ENCODE measurements around the gene VMO1. TPM values are rescaled to one million over a fixed set of nuclear protein-coding genes. Genes with fewer than 3 reads are reported as not detected.

The VMO1 gene
- polyA plus RNA-seq, 1 donor (not counting 4 experiments of a cell fraction or from before 2014, with no cell fraction given) = 0.14 TPM

- DNase-seq (ENCODE audit: low read depth, low spot score) = no peak
- Histone ChIP-seq H3K9ac (ENCODE audit: control insufficient read depth, extremely low read depth, insufficient read depth, low read length) (peak within 1 kb of the TSS; percentile 76), H3K9me1 (ENCODE audit: control insufficient read depth, extremely low read depth, insufficient read depth, low read length) (peaks cover 2% of the 10 kb centered on the region)
Measured at GRCh38 chr17:4739122-4740024, 46.8 kb downstream of the VMO1 start, which contains the start of the genes CXCL16 and ZMYND15. CXCL16 (minus strand) TSS chr17:4739928; CDS start chr17:4739339, 589 bp downstream. ZMYND15 (plus strand) TSS chr17:4739833; CDS start chr17:4740549, 716 bp downstream.

GRCh38 chr17:4738136-4739121 is 47.7 kb downstream of the VMO1 start:
- H3K4me3 ChIP-seq (ENCODE audit: control insufficient read depth in 2 of 3, extremely low read depth in 1 of 3, insufficient read depth in 2 of 3, low read depth in 1 of 3, low read length in 3 of 3) = peak overlapping the region; percentile 61 to 76 (median 74)
- H2AFZ ChIP-seq (ENCODE audit: control insufficient read depth, low read length) = peak overlapping the region; percentile 90
- TF ChIP-seq, protein P1, sequence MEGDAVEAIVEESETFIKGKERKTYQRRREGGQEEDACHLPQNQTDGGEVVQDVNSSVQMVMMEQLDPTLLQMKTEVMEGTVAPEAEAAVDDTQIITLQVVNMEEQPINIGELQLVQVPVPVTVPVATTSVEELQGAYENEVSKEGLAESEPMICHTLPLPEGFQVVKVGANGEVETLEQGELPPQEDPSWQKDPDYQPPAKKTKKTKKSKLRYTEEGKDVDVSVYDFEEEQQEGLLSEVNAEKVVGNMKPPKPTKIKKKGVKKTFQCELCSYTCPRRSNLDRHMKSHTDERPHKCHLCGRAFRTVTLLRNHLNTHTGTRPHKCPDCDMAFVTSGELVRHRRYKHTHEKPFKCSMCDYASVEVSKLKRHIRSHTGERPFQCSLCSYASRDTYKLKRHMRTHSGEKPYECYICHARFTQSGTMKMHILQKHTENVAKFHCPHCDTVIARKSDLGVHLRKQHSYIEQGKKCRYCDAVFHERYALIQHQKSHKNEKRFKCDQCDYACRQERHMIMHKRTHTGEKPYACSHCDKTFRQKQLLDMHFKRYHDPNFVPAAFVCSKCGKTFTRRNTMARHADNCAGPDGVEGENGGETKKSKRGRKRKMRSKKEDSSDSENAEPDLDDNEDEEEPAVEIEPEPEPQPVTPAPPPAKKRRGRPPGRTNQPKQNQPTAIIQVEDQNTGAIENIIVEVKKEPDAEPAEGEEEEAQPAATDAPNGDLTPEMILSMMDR (optimal IDR thresholded peaks at IDR 0.05 in 1 of 3, IDR thresholded peaks at IDR 0.05 in 1 of 3, conservative IDR thresholded peaks at IDR 0.05 in 1 of 3; ENCODE audit: extremely low read depth in 1 of 3, insufficient read depth in 2 of 3, low read length in 3 of 3) = no peak
- TF ChIP-seq EZH2 (IDR thresholded peaks at IDR 0.05; ENCODE audit: low read length) = no peak
- peak overlapping the region; percentile 76 for H3K9ac ChIP-seq (ENCODE audit: control insufficient read depth, extremely low read depth, insufficient read depth, low read length)
- H3K9me3 ChIP-seq (ENCODE audit: control insufficient read depth, low read depth, low read length) = no peaks in the 10 kb centered on the region
- peaks cover 16% of the 10 kb centered on the region for H3K27me3 ChIP-seq (ENCODE audit: control insufficient read depth, extremely low read depth, insufficient read depth, low read length)
- peaks cover 14% of the 10 kb centered on the region for H3K4me1 ChIP-seq (ENCODE audit: control insufficient read depth, extremely low read depth, insufficient read depth, low read length)
- dilution Hi-C loops (cut with MboI; ENCODE audit: extremely low pct_ligation_motif_present, low sequenced_read_pairs) = no loop called here
- DNase-seq (ENCODE audit: low read depth, low spot score) (peak; percentile 21), FAIRE-seq (peak; percentile 90)
- H3K4me2 ChIP-seq (ENCODE audit: control insufficient read depth, extremely low read depth, insufficient read depth, low read depth, low read length) = peak overlapping the region; percentile 96
- no peaks in the 10 kb centered on the region for H3K79me2 ChIP-seq (ENCODE audit: control insufficient read depth, insufficient read depth, low read length)
- H3K9me1 ChIP-seq (ENCODE audit: control insufficient read depth, extremely low read depth, insufficient read depth, low read length) = peaks cover 2% of the 10 kb centered on the region
- H3K27ac ChIP-seq (ENCODE audit: control insufficient read depth, insufficient read depth, low read length) = peak overlapping the region; percentile 63
- H3K36me3 ChIP-seq (ENCODE audit: control insufficient read depth in 2 of 2, extremely low read depth in 1 of 2, insufficient read depth in 2 of 2, low read length in 2 of 2) = peaks cover 0 to 2% of the 10 kb centered on the region in 2 experiments
- no peaks in the 10 kb centered on the region for H4K20me1 ChIP-seq (ENCODE audit: control insufficient read depth, extremely low read depth, insufficient read depth, low read length)

More at GRCh38 chr17:4739122-4740024, 46.8 kb downstream of the VMO1 start, which contains the start of the genes CXCL16 and ZMYND15:
- peaks cover 0 to 2% of the 10 kb centered on the region in 2 experiments for H3K36me3 ChIP-seq (ENCODE audit: control insufficient read depth in 2 of 2, extremely low read depth in 1 of 2, insufficient read depth in 2 of 2, low read length in 2 of 2)
- peak within 1 kb of the TSS; percentile 90 for H2AFZ ChIP-seq (ENCODE audit: control insufficient read depth, low read length)
- H3K79me2 ChIP-seq (ENCODE audit: control insufficient read depth, insufficient read depth, low read length) = no peaks in the 10 kb centered on the region
- H3K27me3 ChIP-seq (ENCODE audit: control insufficient read depth, extremely low read depth, insufficient read depth, low read length) = peaks cover 16% of the 10 kb centered on the region
- no peaks in the 10 kb centered on the region for H3K9me3 ChIP-seq (ENCODE audit: control insufficient read depth, low read depth, low read length)
- peak within 1 kb of the TSS; percentile 61 to 76 (median 74) for H3K4me3 ChIP-seq (ENCODE audit: control insufficient read depth in 2 of 3, extremely low read depth in 1 of 3, insufficient read depth in 2 of 3, low read depth in 1 of 3, low read length in 3 of 3)
- peak within 1 kb of the TSS; percentile 63 for H3K27ac ChIP-seq (ENCODE audit: control insufficient read depth, insufficient read depth, low read length)
- no peak for TF ChIP-seq EZH2 (IDR thresholded peaks at IDR 0.05; ENCODE audit: low read length)
- TF ChIP-seq, protein P1 (optimal IDR thresholded peaks at IDR 0.05 in 1 of 3, IDR thresholded peaks at IDR 0.05 in 1 of 3, conservative IDR thresholded peaks at IDR 0.05 in 1 of 3; ENCODE audit: extremely low read depth in 1 of 3, insufficient read depth in 2 of 3, low read length in 3 of 3) = no peak
- FAIRE-seq = no peak
- dilution Hi-C loops (cut with MboI; ENCODE audit: extremely low pct_ligation_motif_present, low sequenced_read_pairs) = no loop called here
- peak within 1 kb of the TSS; percentile 96 for H3K4me2 ChIP-seq (ENCODE audit: control insufficient read depth, extremely low read depth, insufficient read depth, low read depth, low read length)
- peaks cover 14% of the 10 kb centered on the region for H3K4me1 ChIP-seq (ENCODE audit: control insufficient read depth, extremely low read depth, insufficient read depth, low read length)
- no peaks in the 10 kb centered on the region for H4K20me1 ChIP-seq (ENCODE audit: control insufficient read depth, extremely low read depth, insufficient read depth, low read length)

Data from keratinocyte (primary cell).